Measurements from ENCODE around the gene SERGEF. TPM values are rescaled to one million over a fixed set of nuclear protein-coding genes. Genes with fewer than 3 reads are reported as not detected.
"Not testable (repeated sequence)": the region's sequence is repeated elsewhere in the genome, so short reads cannot be mapped to it uniquely, and the experiment has no call there.

Gene SERGEF
- total and polyA plus RNA-seq, 7 donors: 24.0 to 50.4 (median 30.7) TPM

DNA sequence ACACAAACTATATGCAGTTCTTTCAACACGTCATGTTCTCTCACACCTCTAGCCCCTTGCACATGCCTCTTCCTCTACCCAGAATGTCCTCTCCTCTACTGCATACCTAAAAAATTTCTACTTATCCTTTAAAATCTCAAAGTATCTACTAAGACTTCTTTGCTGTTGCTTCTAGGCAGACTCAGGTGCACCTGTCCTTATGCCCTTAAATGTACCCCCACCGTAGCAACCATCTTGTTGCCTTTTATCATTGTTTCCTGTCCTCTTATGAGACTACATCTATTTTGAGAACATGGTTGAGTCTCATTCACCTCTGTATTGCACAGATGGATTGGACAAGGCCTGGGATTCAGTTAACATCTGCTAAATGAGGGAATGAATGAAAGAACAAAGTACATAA lies 134.1 kb downstream of the SERGEF start:
- DNase-seq: no peak
- Histone ChIP-seq H3K27ac (no peak overlapping the region), H3K36me3 (peaks cover 0 to 6% (median 0%) of the 10 kb centered on the region in 4 donors), H3K9me3 (no peaks in the 10 kb centered on the region), H3K27me3 (no peaks in the 10 kb centered on the region), H3K4me1 (no peaks in the 10 kb centered on the region), H3K4me3 (no peak overlapping the region)
- WGBS, 2 donors: 82 to 89% methylated on average over 2 of the region's 2 CpGs
- no peak for TF ChIP-seq EP300 (IDR thresholded peaks at IDR 0.05)
- no peak for TF ChIP-seq POLR2AphosphoS5 (IDR thresholded peaks at IDR 0.05)
- TF ChIP-seq, protein P1, sequence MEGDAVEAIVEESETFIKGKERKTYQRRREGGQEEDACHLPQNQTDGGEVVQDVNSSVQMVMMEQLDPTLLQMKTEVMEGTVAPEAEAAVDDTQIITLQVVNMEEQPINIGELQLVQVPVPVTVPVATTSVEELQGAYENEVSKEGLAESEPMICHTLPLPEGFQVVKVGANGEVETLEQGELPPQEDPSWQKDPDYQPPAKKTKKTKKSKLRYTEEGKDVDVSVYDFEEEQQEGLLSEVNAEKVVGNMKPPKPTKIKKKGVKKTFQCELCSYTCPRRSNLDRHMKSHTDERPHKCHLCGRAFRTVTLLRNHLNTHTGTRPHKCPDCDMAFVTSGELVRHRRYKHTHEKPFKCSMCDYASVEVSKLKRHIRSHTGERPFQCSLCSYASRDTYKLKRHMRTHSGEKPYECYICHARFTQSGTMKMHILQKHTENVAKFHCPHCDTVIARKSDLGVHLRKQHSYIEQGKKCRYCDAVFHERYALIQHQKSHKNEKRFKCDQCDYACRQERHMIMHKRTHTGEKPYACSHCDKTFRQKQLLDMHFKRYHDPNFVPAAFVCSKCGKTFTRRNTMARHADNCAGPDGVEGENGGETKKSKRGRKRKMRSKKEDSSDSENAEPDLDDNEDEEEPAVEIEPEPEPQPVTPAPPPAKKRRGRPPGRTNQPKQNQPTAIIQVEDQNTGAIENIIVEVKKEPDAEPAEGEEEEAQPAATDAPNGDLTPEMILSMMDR (IDR thresholded peaks at IDR 0.05): no peak
- TF ChIP-seq POLR2A (IDR thresholded peaks at IDR 0.05): no peak
- intact Hi-C loops (cut with DNase I): no loop called here

DNA sequence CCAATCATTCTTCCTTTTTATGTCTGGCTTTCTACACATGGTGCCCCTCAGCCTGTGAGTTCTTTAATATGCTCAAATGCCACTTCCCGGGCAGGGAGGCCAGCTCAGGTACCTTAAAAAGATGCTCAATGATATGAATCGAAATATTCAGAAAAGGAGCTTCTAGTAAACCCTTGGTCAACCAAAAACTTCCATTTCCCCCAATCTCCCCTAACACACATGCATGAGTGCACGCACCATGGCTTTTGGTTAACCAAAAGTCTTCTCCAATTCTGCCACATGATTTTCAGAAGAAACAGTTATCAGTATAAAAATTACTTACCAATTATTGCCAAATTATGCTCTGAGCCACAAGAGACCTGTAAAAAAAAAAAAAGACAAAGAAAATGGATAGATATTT lies 135.0 kb downstream of the SERGEF start:
- Histone ChIP-seq H3K4me1 (no peaks in the 10 kb centered on the region), H3K4me3 (no peak overlapping the region), H3K9me3 (no peaks in the 10 kb centered on the region), H3K27me3 (no peaks in the 10 kb centered on the region), H3K27ac (no peak overlapping the region), H3K36me3 (peaks cover 0 to 14% (median 0%) of the 10 kb centered on the region in 4 donors)
- WGBS, 2 donors: 91 to 96% methylated on average over 3 of the region's 3 CpGs
- TF ChIP-seq POLR2AphosphoS5 (IDR thresholded peaks at IDR 0.05) (no peak), EP300 (IDR thresholded peaks at IDR 0.05) (no peak), POLR2A (IDR thresholded peaks at IDR 0.05) (no peak)
- TF ChIP-seq, protein P1 (IDR thresholded peaks at IDR 0.05): no peak
- intact Hi-C loops (cut with DNase I): no loop called here
- DNase-seq: no peak

DNA sequence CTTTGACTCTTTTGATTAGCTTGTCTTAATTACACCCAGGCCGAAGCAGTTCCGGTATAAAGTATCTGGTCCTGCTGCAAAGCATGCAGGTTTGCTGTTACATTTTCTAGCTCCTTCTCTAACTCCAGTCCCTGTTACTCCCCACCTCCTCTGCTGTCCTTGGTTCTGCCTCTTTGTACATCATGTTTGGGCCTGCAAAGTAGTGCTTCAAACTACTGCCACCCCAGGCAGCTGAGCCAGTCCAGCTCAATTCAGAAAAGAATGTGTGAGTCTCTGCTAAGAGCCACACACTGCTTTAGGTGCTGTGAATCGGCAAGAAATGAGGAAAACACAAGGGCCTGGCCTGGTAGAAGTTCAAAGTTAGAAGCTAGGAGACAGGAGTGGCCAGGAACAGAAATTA lies 136.0 kb downstream of the SERGEF start:
- WGBS, 2 donors: 93% methylated on average over 3 of the region's 3 CpGs
- Histone ChIP-seq H3K36me3 (peaks cover 0 to 15% (median 0%) of the 10 kb centered on the region in 4 donors), H3K4me1 (no peaks in the 10 kb centered on the region), H3K9me3 (no peaks in the 10 kb centered on the region), H3K27me3 (no peaks in the 10 kb centered on the region), H3K4me3 (no peak overlapping the region), H3K27ac (no peak overlapping the region)
- DNase-seq: no peak
- TF ChIP-seq EP300 (IDR thresholded peaks at IDR 0.05): no peak
- intact Hi-C loops (cut with DNase I): no loop called here

DNA sequence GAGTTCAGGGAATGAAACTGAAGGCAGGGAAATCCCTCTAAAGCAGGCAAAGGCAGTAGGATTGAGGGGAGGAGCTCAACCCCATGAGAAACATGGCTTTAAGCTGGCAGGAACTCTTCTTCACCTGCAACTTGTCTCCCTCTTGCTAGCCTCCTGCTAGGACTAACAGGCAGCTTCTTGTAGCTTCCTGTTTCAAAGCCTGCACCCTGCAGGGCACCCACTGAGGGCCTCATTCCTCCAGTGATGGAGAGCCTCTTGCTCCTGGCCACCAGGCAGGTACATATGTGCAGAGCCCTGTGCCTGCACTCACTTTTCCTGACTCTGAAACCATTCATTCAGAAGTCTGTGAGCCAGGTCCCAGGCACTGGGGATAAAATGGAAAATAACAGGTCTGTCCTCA lies 137.0 kb downstream of the SERGEF start:
- Histone ChIP-seq H3K4me1 (no peaks in the 10 kb centered on the region), H3K36me3 (peaks cover 0 to 15% (median 0%) of the 10 kb centered on the region in 4 donors), H3K4me3 (no peak overlapping the region), H3K27ac (no peak overlapping the region), H3K27me3 (no peaks in the 10 kb centered on the region), H3K9me3 (no peaks in the 10 kb centered on the region)
- TF ChIP-seq POLR2AphosphoS5 (IDR thresholded peaks at IDR 0.05) (no peak), POLR2A (IDR thresholded peaks at IDR 0.05) (no peak), EP300 (IDR thresholded peaks at IDR 0.05) (no peak)
- TF ChIP-seq, protein P1 (IDR thresholded peaks at IDR 0.05): no peak
- intact Hi-C loops (cut with DNase I): no loop called here
- DNase-seq: no peak

DNA sequence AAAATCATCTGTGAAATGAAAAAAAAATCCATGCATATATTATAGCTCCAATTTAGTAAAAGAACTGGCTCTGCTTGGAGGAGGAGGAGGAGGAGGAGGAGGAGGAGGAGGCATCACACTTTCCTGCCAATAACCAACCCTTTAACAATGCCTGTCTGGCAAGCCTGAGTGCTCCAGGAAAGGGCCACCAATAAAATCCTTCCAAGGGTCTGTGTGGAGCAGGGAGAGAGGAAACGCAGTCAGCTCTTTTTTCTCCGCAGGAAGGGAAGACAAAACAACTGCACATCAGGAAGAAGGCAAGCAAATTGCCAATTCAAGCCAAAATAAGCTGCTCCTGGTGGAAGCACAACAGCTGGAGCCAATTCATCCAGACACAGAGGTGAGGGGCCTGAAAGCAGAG lies 139.3 kb downstream of the SERGEF start:
- Histone ChIP-seq H3K27me3 (no peaks in the 10 kb centered on the region), H3K27ac (no peak overlapping the region), H3K36me3 (peaks cover 0 to 15% (median 0%) of the 10 kb centered on the region in 4 donors), H3K4me3 (no peak overlapping the region), H3K4me1 (no peaks in the 10 kb centered on the region), H3K9me3 (no peaks in the 10 kb centered on the region)
- intact Hi-C loops (cut with DNase I): no loop called here
- 89 to 98% methylated on average over 2 of the region's 2 CpGs for WGBS, 2 donors
- DNase-seq: no peak
- TF ChIP-seq EP300 (IDR thresholded peaks at IDR 0.05) (no peak), POLR2A (IDR thresholded peaks at IDR 0.05) (no peak), POLR2AphosphoS5 (IDR thresholded peaks at IDR 0.05) (no peak)
- TF ChIP-seq, protein P1 (IDR thresholded peaks at IDR 0.05): no peak

DNA sequence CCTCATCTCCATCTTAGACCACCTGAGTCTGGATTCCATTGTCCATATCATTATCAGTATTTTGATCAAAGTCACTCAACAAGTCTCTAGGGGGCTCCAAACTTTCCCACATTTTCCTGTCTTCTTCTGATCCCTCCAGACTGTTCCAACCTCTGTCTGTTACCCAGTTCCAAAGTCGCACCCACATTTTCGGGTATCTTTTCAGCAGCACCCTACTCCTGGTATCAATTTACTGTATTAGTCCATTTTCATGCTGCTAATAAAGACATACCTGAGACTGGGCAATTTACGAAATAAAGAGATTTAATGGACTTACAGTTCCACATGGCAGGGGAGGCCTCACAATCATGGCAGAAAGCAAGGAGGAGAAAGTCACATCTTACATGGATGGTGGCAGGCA lies 144.4 kb downstream of the SERGEF start:
- not testable (repeated sequence) for H3K27me3 ChIP-seq

More for the DNA sequence above, 144.4 kb downstream of the SERGEF start:
- H3K4me1 ChIP-seq; H3K4me3 ChIP-seq; DNase-seq; H3K9me3 ChIP-seq; H3K27ac ChIP-seq; H3K36me3 ChIP-seq; intact Hi-C loops (cut with DNase I): not testable (repeated sequence)
- 97 to 98% methylated on average over 3 of the region's 3 CpGs for WGBS, 2 donors
